HepG2 (cell line): Measurements from ENCODE around the gene CDCA4. TPM values are rescaled to one million over a fixed set of nuclear protein-coding genes. Genes with fewer than 3 reads are reported as not detected.
A peak's percentile ranks its signal among the peaks of the same experiment; 100 is the strongest.

Experiments
- CENPT ChIP-seq: sonication (generic); formaldehyde crosslinking; IDR thresholded peaks from 2 replicates; pipeline ENCODE4 v1.8.0; 2022; ENCODE audit warnings: low read depth, mild to moderate bottlenecking, moderate library complexity, missing genetic modification reagents
- CHCHD3 ChIP-seq: sonication (generic); formaldehyde crosslinking; IDR thresholded peaks from 2 replicates; pipeline ENCODE4 v1.8.0; 2022; ENCODE audit warnings: mild to moderate bottlenecking, missing genetic modification reagents, moderate library complexity
- DRAP1 ChIP-seq: IDR thresholded peaks from 2 replicates; pipeline ENCODE4 v1.6.1; 2016; ENCODE audit warnings: missing genetic modification reagents, missing compliant biosample characterization
- FUBP1 ChIP-seq: sonication (generic); formaldehyde crosslinking; IDR thresholded peaks from 2 replicates; pipeline ENCODE4 v1.5.1; 2020; ENCODE audit warnings: missing genetic modification reagents, mild to moderate bottlenecking, borderline replicate concordance
- GATA4 ChIP-seq: sonication (generic); IDR thresholded peaks from 2 replicates; pipeline ENCODE4 v1.6.1; 2016; ENCODE audit warnings: antibody characterized with exemption, low read depth, borderline replicate concordance
- GTF3A ChIP-seq: sonication (generic); formaldehyde crosslinking; conservative IDR thresholded peaks from 2 replicates; pipeline ENCODE4 v1.4.0; 2020; ENCODE audit warnings: mild to moderate bottlenecking, missing genetic modification reagents
- HBP1 ChIP-seq: IDR thresholded peaks from 2 replicates; pipeline ENCODE4 v1.6.1; 2016; ENCODE audit warnings: low read depth, control low read depth
- HINFP ChIP-seq: sonication (generic); formaldehyde crosslinking; IDR thresholded peaks from 2 replicates; pipeline ENCODE4 v1.4.0; 2020; ENCODE audit warnings: low read depth, mild to moderate bottlenecking, missing genetic modification reagents
- HMG20A ChIP-seq: IDR thresholded peaks from 2 replicates; pipeline ENCODE4 v1.6.1; 2016; ENCODE audit warnings: borderline replicate concordance
- HMGXB4 ChIP-seq, 2 experiments: sonication (generic) in 1 of 2; formaldehyde crosslinking in 1 of 2; IDR thresholded peaks; 2 replicates each; pipeline versions ENCODE4 v1.4.0 to v1.6.1; 2018 to 2020; ENCODE audit warnings: missing genetic modification reagents in 2 of 2, borderline replicate concordance in 1 of 2, low read depth in 1 of 2, mild to moderate bottlenecking in 1 of 2, missing biosample characterization in 1 of 2
- PAF1 ChIP-seq: IDR thresholded peaks from 2 replicates; pipeline ENCODE4 v1.6.1; 2016; ENCODE audit warnings: missing genetic modification reagents, missing compliant biosample characterization
- PAX8 ChIP-seq: sonication (generic); formaldehyde crosslinking; IDR thresholded peaks from 2 replicates; pipeline ENCODE4 v1.8.0; 2022; ENCODE audit warnings: mild to moderate bottlenecking, missing genetic modification reagents, borderline replicate concordance
- SP2 ChIP-seq: sonication (generic); formaldehyde crosslinking; IDR thresholded peaks from 2 replicates; pipeline ENCODE4 v1.5.1; 2020; ENCODE audit warnings: mild to moderate bottlenecking, missing genetic modification reagents
- ZNF282 ChIP-seq: fragments of 450-650 bp; IDR thresholded peaks from 2 replicates; pipeline ENCODE4 v1.6.1; 2018; ENCODE audit not compliant: partially characterized antibody
- ZNF343 ChIP-seq: sonication (generic); formaldehyde crosslinking; IDR thresholded peaks from 2 replicates; pipeline ENCODE4 v1.4.0; 2020; ENCODE audit warnings: mild to moderate bottlenecking, missing genetic modification reagents
- ZNF350 ChIP-seq: sonication (generic); formaldehyde crosslinking; IDR thresholded peaks from 2 replicates; pipeline ENCODE4 v1.4.0; 2020; ENCODE audit warnings: mild to moderate bottlenecking, low read depth, missing genetic modification reagents, borderline replicate concordance
- ZNF510 ChIP-seq: sonication (generic); formaldehyde crosslinking; IDR thresholded peaks from 2 replicates; pipeline ENCODE4 v1.4.0; 2020; ENCODE audit warnings: low read depth, mild to moderate bottlenecking, missing genetic modification reagents
- ZNF770 ChIP-seq: sonication (generic); formaldehyde crosslinking; IDR thresholded peaks from 2 replicates; pipeline ENCODE4 v1.5.0; 2020; ENCODE audit warnings: mild to moderate bottlenecking, missing genetic modification reagents
- ZNF776 ChIP-seq: sonication (generic); formaldehyde crosslinking; IDR thresholded peaks from 2 replicates; pipeline ENCODE4 v1.4.0; 2020; ENCODE audit warnings: mild to moderate bottlenecking, missing genetic modification reagents
- polyA plus RNA-seq, 8 experiments: library from polyadenylated mRNA; depleted of rRNA in 3 of 8; stranded (reverse) in 7 of 8; unstranded in 1 of 8; fragments of >200 nt; fragmentation: Illumina TruSeq in 4 of 8; extraction: Trizol in 4 of 8; gene quantifications; 2 replicates each; pipeline versions ENCODE4 v1.2.1 to v1.2.3, GENCODE V29; 2011 to 2016; ENCODE audit warnings: low read depth in 4 of 8, missing spikeins in 1 of 8, mixed read lengths in 1 of 8; ENCODE audit not compliant: insufficient read depth in 1 of 8
- total RNA-seq, 5 experiments: library from RNA; depleted of rRNA; stranded (reverse); fragments of >200 nt; fragmentation: Illumina TruSeq; extraction: Trizol; gene quantifications; 2 replicates each; pipeline ENCODE4 v1.2.3, GENCODE V29; 2016; ENCODE audit warnings: low read depth in 1 of 5

The CDCA4 gene
- total and polyA plus RNA-seq, 2 of the 13 experiments (the other 11 are each of a cell fraction or from before 2014, with no cell fraction given) = 19.7 to 43.1 TPM

- no peak for TF ChIP-seq ZNF343 (CRISPR knock-in tag)
- peak; percentile 75 for TF ChIP-seq SP2
- no peak for TF ChIP-seq HBP1
- no peak for TF ChIP-seq HMG20A (CRISPR knock-in tag)
- TF ChIP-seq FUBP1 = no peak
- TF ChIP-seq HINFP (CRISPR knock-in tag) = no peak
- TF ChIP-seq DRAP1 (CRISPR knock-in tag) = peak; percentile 19; the same call in 1 of the 2 replicates
- no peak for TF ChIP-seq ZNF770 (CRISPR knock-in tag)
- no peak; a peak in 1 of 4 replicates for TF ChIP-seq HMGXB4 (CRISPR knock-in tag; IDR thresholded peaks at IDR 0.05; ENCODE audit: borderline replicate concordance in 1 of 2, low read depth in 1 of 2)
- no peak for TF ChIP-seq CHCHD3
- no peak; the same call in 1 of the 2 replicates for TF ChIP-seq PAX8
- TF ChIP-seq ZNF776 = no peak
- TF ChIP-seq PAF1 = no peak
- no peak for TF ChIP-seq GTF3A (CRISPR knock-in tag)
- TF ChIP-seq ZNF350 (CRISPR knock-in tag) = 0 out of 2 replicates have a peak, but pooled peaks have one; percentile 52
- no peak for TF ChIP-seq GATA4
- 0 out of 2 replicates have a peak, but pooled peaks have one; percentile 55 for TF ChIP-seq CENPT (CRISPR knock-in tag)
- no peak for TF ChIP-seq ZNF282
- TF ChIP-seq ZNF510 (CRISPR knock-in tag) = peak; percentile 83; the same call in 1 of the 2 replicates
These were observed at the start of gene CDCA4 (continued) for GRCh38 chr14:105020815-105021655.
